Measurements from ENCODE around the gene CTSH.

GRCh38 chr15:78895471-78895870, 49.4 kb downstream of the CTSH start:
- TF ChIP-seq CTCF (IDR thresholded peaks at IDR 0.05) (no peak), POLR2A (IDR thresholded peaks at IDR 0.05) (no peak), POLR2AphosphoS5 (IDR thresholded peaks at IDR 0.05) (no peak)

Measured in prostate gland (tissue), 2 donors.